GM12878 (cell line): ENCODE data around the gene PHF23. TPM values are rescaled to one million over a fixed set of nuclear protein-coding genes. Genes with fewer than 3 reads are reported as not detected.

ENCODE experiments used
- ATAC-seq: fragments of 200-7000 bp; cut with Tn5 transposase; 3 replicates; pipeline ENCODE4 v1.9.1; 2020; ENCODE audit warnings: mild to moderate bottlenecking, moderate library complexity
- BruUV-seq: library from RNA; stranded (reverse); fragments of 400-500 nt; replicated peaks from 2 replicates; lab custom pipeline; 2021; lab: Mats Ljungman, UMichigan
- CTCF ChIA-PET: fragments of 300-600 bp; sonication (Branson Sonifier 250); formaldehyde crosslinking; extraction: SDS; loops from one replicate; lab custom pipeline; 2021; ENCODE audit warnings: inconsistent platforms; lab: Yijun Ruan, JAX
- POLR2A ChIA-PET: fragments of 350-600 bp; formaldehyde crosslinking; extraction: SDS; loops from one replicate; lab custom pipeline; 2021; ENCODE audit warnings: inconsistent platforms; lab: Charles Lee
- RAD21 ChIA-PET: fragments of 300-600 bp; sonication (Branson Sonifier 250); formaldehyde crosslinking; loops from one replicate; lab custom pipeline; 2023; ENCODE audit warnings: antibody characterized with exemption; ENCODE audit not compliant: unreplicated experiment; lab: Charles Lee
- SMC1A ChIA-PET: fragments of 300-600 bp; sonication (Branson Sonifier 250); formaldehyde crosslinking; loops from one replicate; lab custom pipeline; 2023; ENCODE audit not compliant: unreplicated experiment, uncharacterized antibody; lab: Charles Lee
- DNase-seq: peaks from one replicate; pipeline ENCODE4 v3.0.0-alpha.2; 2011; ENCODE audit warnings: low read depth, low spot score
- FAIRE-seq: peaks from 3 replicates; lab custom pipeline; 2011; peaks lifted over from hg19 to GRCh38; lab: Jason Lieb, UNC
- H2AFZ ChIP-seq: 2 replicates; pipeline ENCODE4 v1.6.0; 2011; ENCODE audit warnings: low read depth, low read length, control low read depth; ENCODE audit not compliant: control insufficient read depth
- H3K27ac ChIP-seq: 2 replicates; pipeline ENCODE4 v1.5.1; 2011; ENCODE audit warnings: control low read depth; ENCODE audit not compliant: control insufficient read depth, insufficient read depth
- H3K27me3 ChIP-seq, 2 experiments: replicated peaks in 1 of 2; 2 replicates each; pipeline versions ENCODE4 v1.6.0 to v1.6.1; 2011; ENCODE audit warnings: low read length in 1 of 2; ENCODE audit not compliant: control insufficient read depth in 2 of 2, insufficient read depth in 2 of 2
- H3K36me3 ChIP-seq, 2 experiments: 2 replicates each; pipeline ENCODE4 v1.5.1; 2011; ENCODE audit warnings: low read length in 1 of 2; ENCODE audit not compliant: control insufficient read depth in 2 of 2, insufficient read depth in 2 of 2
- H3K4me1 ChIP-seq: 2 replicates; pipeline ENCODE4 v1.6.1; 2011; ENCODE audit warnings: mild to moderate bottlenecking, low read length, moderate library complexity, mixed read lengths; ENCODE audit not compliant: control insufficient read depth, insufficient read depth
- H3K4me2 ChIP-seq: 2 replicates; pipeline ENCODE4 v1.6.0; 2011; ENCODE audit warnings: control low read depth; ENCODE audit not compliant: control insufficient read depth, insufficient read depth
- H3K4me3 ChIP-seq: fragments of 200-600 bp; sonication (generic); 2 replicates; pipeline ENCODE4 v1.5.1; 2016
- H3K79me2 ChIP-seq: 2 replicates; pipeline ENCODE4 v1.6.0; 2011; ENCODE audit warnings: low read length; ENCODE audit not compliant: control insufficient read depth, insufficient read depth
- H3K9ac ChIP-seq: 2 replicates; pipeline ENCODE4 v1.8.0; 2011; ENCODE audit warnings: low read length, control low read depth, mixed read lengths; ENCODE audit not compliant: control insufficient read depth, insufficient read depth
- H3K9me3 ChIP-seq: replicated peaks from 3 replicates; pipeline ENCODE4 v1.5.1; 2011; ENCODE audit warnings: mild to moderate bottlenecking, low read length; ENCODE audit not compliant: control insufficient read depth, insufficient read depth
- H4K20me1 ChIP-seq: 2 replicates; pipeline ENCODE4 v1.6.0; 2011; ENCODE audit not compliant: control insufficient read depth, insufficient read depth
- BACH1 ChIP-seq: fragments of 450-650 bp; IDR thresholded peaks from 2 replicates; pipeline ENCODE4 v1.6.1; 2017; ENCODE audit warnings: mild to moderate bottlenecking, borderline replicate concordance
- EP300 ChIP-seq, 2 experiments: fragments of 150-350 bp in 1 of 2; IDR thresholded peaks; 2 replicates each; pipeline ENCODE4 v1.6.1; 2011 to 2012; ENCODE audit warnings: low read depth in 2 of 2, low read length in 2 of 2, borderline replicate concordance in 1 of 2, improper control_type of control experiment in 1 of 2, inconsistent platforms in 1 of 2; ENCODE audit not compliant: control insufficient read depth in 1 of 2
- RELB ChIP-seq: fragments of 450-650 bp; IDR thresholded peaks from 2 replicates; pipeline ENCODE4 v1.6.1; 2017; ENCODE audit warnings: low read depth, mild to moderate bottlenecking, moderate library complexity
- SMARCA5 ChIP-seq: fragments of 450-650 bp; IDR thresholded peaks from 2 replicates; pipeline ENCODE4 v1.6.1; 2017; ENCODE audit warnings: mild to moderate bottlenecking
- SUZ12 ChIP-seq: fragments of 200-600 bp; sonication (generic); IDR thresholded peaks from one replicate; pipeline ENCODE4 v1.6.1; 2018; ENCODE audit warnings: antibody characterized with exemption, mild to moderate bottlenecking; ENCODE audit not compliant: unreplicated experiment
- ZNF274 ChIP-seq: IDR thresholded peaks from one replicate; pipeline ENCODE4 v1.8.0; 2011; ENCODE audit not compliant: insufficient read length, insufficient read depth
- WGBS: methylation state at CpG from one replicate; pipeline ENCODE4 v1.1.6; 2016; ENCODE audit warnings: low lambda C conversion rate; ENCODE audit not compliant: insufficient replicate concordance, insufficient coverage; ENCODE audit errors: missing lambda C conversion rate; 5-methylcytosine and 5-hydroxymethylcytosine counted together
- in situ Hi-C: fragments of 300-500 bp; cut with MboI; formaldehyde crosslinking; loops from 9 replicates; pipeline ENCODE4 v1.14.3; 2018; ENCODE audit warnings: mixed read lengths
- intact Hi-C: fragments of 100-400 bp; cut with micrococcal nuclease; formaldehyde crosslinking; loops from one replicate; pipeline ENCODE4 v1.14.2; 2022; ENCODE audit not compliant: unreplicated experiment
- polyA plus RNA-seq, 11 experiments: library from polyadenylated mRNA; depleted of rRNA in 4 of 11; unstranded in 6 of 11; stranded (reverse) in 5 of 11; fragments of >200 nt; fragmentation: Nextera tagmentation in 4 of 11; fragmentation: Illumina TruSeq in 1 of 11; extraction: Ambion mirVana in 4 of 11; extraction: Trizol in 1 of 11; gene quantifications; 1 replicate in 1 of 11; 2 replicates in 10 of 11; pipeline versions ENCODE4 v1.2.1 to v1.2.3, GENCODE V29; 2011 to 2016; ENCODE audit warnings: inconsistent platforms in 2 of 11, missing spikeins in 2 of 11, low read depth in 1 of 11
- total RNA-seq, 4 experiments: library from RNA; depleted of rRNA in 3 of 4; stranded (reverse); fragments of >200 nt in 3 of 4; fragmentation: Illumina TruSeq in 1 of 4; extraction: Trizol in 1 of 4; gene quantifications; 2 replicates each; pipeline versions ENCODE4 v1.2.1 to v1.2.3, GENCODE V29; 2013 to 2021

PHF23 gene
- total and polyA plus RNA-seq, 10 of the 15 experiments (the other 5 are each of a cell fraction or from before 2014, with no cell fraction given): 8.2 to 84.8 (median 32.6) TPM

- POLR2A ChIA-PET: interaction anchor here (0.6 to 1.7 kb wide), 6 partner anchors 14 to 73 kb away, joined by 3 to 6 read pairs (median 3); partner anchors contain the start of gene TMEM95
- Histone ChIP-seq H3K27me3 (no peaks in the 10 kb centered on the region; a peak in 2 of 4 replicates), H3K4me3 (peak overlapping the region; percentile 56), H3K36me3 (no peaks in the 10 kb centered on the region), H3K9me3 (no peaks in the 10 kb centered on the region), H3K9ac (no peak overlapping the region), H4K20me1 (no peaks in the 10 kb centered on the region; the same call in 1 of the 2 replicates), H3K4me1 (peaks cover 8% of the 10 kb centered on the region), H3K27ac (no peak overlapping the region), H3K4me2 (peak overlapping the region; percentile 98), H2AFZ (no peak overlapping the region)
- BruUV-seq: no TSS peak
- intact Hi-C loops: loop anchor here (2.0 kb wide), 1 partner anchor 63 kb away; no protein-coding TSS in a partner anchor
- SMC1A ChIA-PET: interaction anchor here (1.0 to 1.7 kb wide), 4 partner anchors 14 to 73 kb away, joined by 4 to 10 read pairs (median 4); partner anchors contain the start of genes ACAP1 and TMEM95
- CTCF ChIA-PET: interaction anchor here (0.6 to 10.3 kb wide), 10 partner anchors 16 to 236 kb away, joined by 3 to 102 read pairs (median 4); partner anchors contain the start of gene ACAP1
- no peak for FAIRE-seq
- no peak for DNase-seq
- in situ Hi-C loops: no loop called here
- ATAC-seq: no peak
- RAD21 ChIA-PET: interaction anchor here (0.6 to 2.3 kb wide), 3 partner anchors 14 to 407 kb away, joined by 4 to 11 read pairs (median 4); no protein-coding TSS in a partner anchor
- TF ChIP-seq BACH1: no peak
- TF ChIP-seq EP300 (IDR thresholded peaks at IDR 0.05; ENCODE audit: borderline replicate concordance in 1 of 2, control insufficient read depth in 1 of 2, low read depth in 2 of 2, low read length in 2 of 2): no peak
- TF ChIP-seq RELB: no peak
- no peak for TF ChIP-seq SUZ12
- TF ChIP-seq SMARCA5: no peak
- no peak for TF ChIP-seq ZNF274
- TF ChIP-seq, all 136 proteins: peak for 0
- H3K79me2 ChIP-seq: no peaks in the 10 kb centered on the region
- 20% methylated on average over 37 of the region's 43 CpGs for WGBS
Observed at GRCh38 chr17:7281953-7282751, 42.9 kb upstream of the PHF23 start.
